Endothelial cell of umbilical vein (primary cell): ENCODE measurements around the gene ADGRB2. TPM values are rescaled to one million over a fixed set of nuclear protein-coding genes. Genes with fewer than 3 reads are reported as not detected.

Source experiments
- BruUV-seq: library from RNA; stranded (reverse); fragments of 400-500 nt; replicated peaks from 2 replicates; lab custom pipeline; 2021; lab: Mats Ljungman, UMichigan
- CTCF ChIA-PET: fragments of 300-600, 350-600 bp; sonication (Branson Sonifier 250); formaldehyde crosslinking; loops from one replicate; lab custom pipeline; 2021; ENCODE audit warnings: antibody characterized with exemption, inconsistent platforms; lab: Charles Lee
- POLR2A ChIA-PET: fragments of 300-600, 350-600 bp; sonication (Branson Sonifier 250); formaldehyde crosslinking; loops from one replicate; lab custom pipeline; 2021; ENCODE audit warnings: antibody characterized with exemption, inconsistent platforms; lab: Charles Lee
- DNase-seq: peaks from one replicate; pipeline ENCODE4 v3.0.0-alpha.2; 2011; ENCODE audit warnings: low read depth, low spot score
- FAIRE-seq: peaks from 2 replicates; lab custom pipeline; 2011; peaks lifted over from hg19 to GRCh38; lab: Jason Lieb, UNC
- H2AFZ ChIP-seq: 2 replicates; pipeline ENCODE4 v1.6.0; 2012; ENCODE audit warnings: low read depth, low read length, control low read depth, inconsistent platforms
- H3K27ac ChIP-seq: 2 replicates; pipeline ENCODE4 v1.5.1; 2011; ENCODE audit warnings: low read depth, mild to moderate bottlenecking, control low read depth, low read length, moderate library complexity; ENCODE audit not compliant: insufficient read depth
- H3K27me3 ChIP-seq, 2 experiments: 2 replicates each; pipeline versions ENCODE4 v1.6.0 to v1.6.1; 2011; ENCODE audit warnings: low read length in 2 of 2, mixed read lengths in 1 of 2; ENCODE audit not compliant: control insufficient read depth in 2 of 2, insufficient read depth in 2 of 2
- H3K36me3 ChIP-seq, 2 experiments: 2 replicates in 1 of 2; 3 replicates in 1 of 2; pipeline ENCODE4 v1.5.1; 2011; ENCODE audit warnings: low read length in 2 of 2, mild to moderate bottlenecking in 1 of 2, moderate library complexity in 1 of 2; ENCODE audit not compliant: control insufficient read depth in 2 of 2, insufficient read depth in 2 of 2; ENCODE audit errors: extremely low read depth in 1 of 2
- H3K4me1 ChIP-seq: 3 replicates; pipeline ENCODE4 v1.5.1; 2011; ENCODE audit warnings: mild to moderate bottlenecking, low read length; ENCODE audit not compliant: control insufficient read depth, insufficient read depth; ENCODE audit errors: extremely low read depth
- H3K4me2 ChIP-seq: 2 replicates; pipeline ENCODE4 v1.6.1; 2011; ENCODE audit warnings: low read length, control low read depth, mixed read lengths; ENCODE audit not compliant: insufficient read depth
- H3K4me3 ChIP-seq, 3 experiments: fragments of 200-600 bp in 1 of 3; sonication (generic), shearing (Covaris generic) in 1 of 3; replicated peaks in 1 of 3; 2 replicates each; pipeline ENCODE4 v1.5.1; 2011 to 2016; ENCODE audit warnings: control low read depth in 3 of 3, low read length in 3 of 3, mild to moderate bottlenecking in 2 of 3, inconsistent platforms in 1 of 3, low read depth in 1 of 3, moderate library complexity in 1 of 3; ENCODE audit not compliant: insufficient read depth in 1 of 3
- H3K79me2 ChIP-seq: 2 replicates; pipeline ENCODE4 v1.6.0; 2012; ENCODE audit warnings: low read length, inconsistent platforms; ENCODE audit not compliant: control insufficient read depth, insufficient read depth
- H3K9ac ChIP-seq: replicated peaks from 2 replicates; pipeline ENCODE3; 2011; ENCODE audit warnings: low read length, control low read depth; ENCODE audit not compliant: insufficient read depth; ENCODE audit errors: extremely low read depth
- H3K9me1 ChIP-seq: replicated peaks from 3 replicates; pipeline ENCODE4 v1.6.0; 2011; ENCODE audit warnings: mild to moderate bottlenecking, low read length; ENCODE audit not compliant: control insufficient read depth, insufficient read depth; ENCODE audit errors: extremely low read depth
- H3K9me3 ChIP-seq: replicated peaks from 2 replicates; pipeline ENCODE4 v1.5.1; 2012; ENCODE audit warnings: low read length, inconsistent platforms; ENCODE audit not compliant: control insufficient read depth, insufficient read depth
- H4K20me1 ChIP-seq: replicated peaks from 2 replicates; pipeline ENCODE3; 2011; ENCODE audit warnings: mild to moderate bottlenecking, low read length; ENCODE audit not compliant: control insufficient read depth, insufficient read depth; ENCODE audit errors: extremely low read depth
- CTCF ChIP-seq, 2 donors: IDR thresholded peaks; 1 replicate in 1 of 2; 2 replicates in 1 of 2; pipeline ENCODE4 v1.5.1; 2011; ENCODE audit warnings: low read length in 2 of 2, mild to moderate bottlenecking in 2 of 2, moderate library complexity in 2 of 2, control low read depth in 1 of 2, inconsistent platforms in 1 of 2, low read depth in 1 of 2; ENCODE audit not compliant: insufficient read depth in 1 of 2; ENCODE audit errors: extremely low read depth in 1 of 2
- EZH2 ChIP-seq: IDR thresholded peaks from 2 replicates; pipeline ENCODE4 v1.6.1; 2012; ENCODE audit warnings: borderline replicate concordance, low read depth, mild to moderate bottlenecking, moderate library complexity, low read length, inconsistent platforms; ENCODE audit not compliant: severe bottlenecking
- FOS ChIP-seq: IDR thresholded peaks from 2 replicates; pipeline ENCODE4 v1.6.1; 2011; ENCODE audit warnings: mild to moderate bottlenecking, low read length, moderate library complexity, borderline replicate concordance; ENCODE audit not compliant: insufficient read depth
- GATA2 ChIP-seq: IDR thresholded peaks from 2 replicates; pipeline ENCODE4 v1.7.0; 2011; ENCODE audit warnings: low read depth, mild to moderate bottlenecking, moderate library complexity, mixed read lengths, low read length; ENCODE audit not compliant: insufficient read length, insufficient read depth
- JUN ChIP-seq: IDR thresholded peaks from 2 replicates; pipeline ENCODE4 v1.6.1; 2011; ENCODE audit warnings: borderline replicate concordance, low read depth; ENCODE audit not compliant: insufficient read length, insufficient read depth
- MAX ChIP-seq: IDR thresholded peaks from 2 replicates; pipeline ENCODE4 v1.6.1; 2011; ENCODE audit not compliant: insufficient read depth, insufficient read length
- MYC ChIP-seq: IDR thresholded peaks from one replicate; pipeline ENCODE4 v1.6.1; 2011; ENCODE audit warnings: mild to moderate bottlenecking, low read depth, low read length
- POLR2A ChIP-seq: IDR thresholded peaks from 2 replicates; pipeline ENCODE4 v1.6.1; 2012; ENCODE audit warnings: low read depth, mild to moderate bottlenecking, control low read depth, low read length
- POLR2AphosphoS5 ChIP-seq: IDR thresholded peaks from 2 replicates; pipeline ENCODE4 v1.6.1; 2012; ENCODE audit warnings: low read depth, mild to moderate bottlenecking, control low read depth, low read length, moderate library complexity; ENCODE audit not compliant: insufficient read depth
- dilution Hi-C: fragments of 300-500 bp; cut with MboI; formaldehyde crosslinking; loops from one replicate; pipeline ENCODE4 v1.15.0; 2019; ENCODE audit warnings: low sequenced_read_pairs; ENCODE audit not compliant: extremely low pct_ligation_motif_present
- intact Hi-C: fragments of 100-400 bp; cut with micrococcal nuclease; formaldehyde crosslinking; loops from one replicate; pipeline ENCODE4 v1.10.0; 2022
- polyA plus RNA-seq, 4 experiments: library from polyadenylated mRNA; depleted of rRNA in 3 of 4; stranded (reverse) in 3 of 4; unstranded in 1 of 4; fragments of >200 nt; gene quantifications; 2 replicates each; pipeline versions ENCODE4 v1.2.1 to v1.2.3, GENCODE V29; 2011 to 2012; ENCODE audit warnings: missing spikeins in 1 of 4
- total RNA-seq: library from RNA; stranded (reverse); gene quantifications from 2 replicates; pipeline ENCODE4 v1.2.3, GENCODE V29; 2021

ADGRB2 gene
- total and polyA plus RNA-seq, 2 donors (not counting 3 experiments of a cell fraction or from before 2014, with no cell fraction given) = 1.3 to 1.5 TPM

GRCh38 chr1:31778763-31779488 lies 14.8 kb upstream of the ADGRB2 start:
- peaks cover 12 to 16% of the 10 kb centered on the region in 2 experiments for H3K27me3 ChIP-seq
- no peaks in the 10 kb centered on the region for H3K4me1 ChIP-seq
- H3K36me3 ChIP-seq = no peaks in the 10 kb centered on the region
- BruUV-seq = no TSS peak
- CTCF ChIA-PET = interaction anchor here (0.9 to 1.5 kb wide), 4 partner anchors 10 to 114 kb away, joined by 3 to 9 read pairs (median 4); no protein-coding TSS in a partner anchor
- H3K27ac ChIP-seq = no peak overlapping the region
- dilution Hi-C loops (no loop called here), intact Hi-C loops (no loop called here)
- FAIRE-seq (no peak), DNase-seq (no peak)
- no peak overlapping the region for H3K9ac ChIP-seq
- no peaks in the 10 kb centered on the region for H3K79me2 ChIP-seq
- TF ChIP-seq CTCF (IDR thresholded peaks at IDR 0.05; ENCODE audit: extremely low read depth in 1 of 2, insufficient read depth in 1 of 2, low read depth in 1 of 2, low read length in 2 of 2) = no peak
- TF ChIP-seq FOS = no peak
- TF ChIP-seq POLR2A = no peak
- TF ChIP-seq EZH2 = no peak
- TF ChIP-seq GATA2 = no peak
- no peak for TF ChIP-seq MAX
- no peak for TF ChIP-seq MYC
- TF ChIP-seq POLR2AphosphoS5 = no peak
- no peak for TF ChIP-seq JUN
- no peak overlapping the region for H3K4me2 ChIP-seq
- no peaks in the 10 kb centered on the region for H4K20me1 ChIP-seq
- POLR2A ChIA-PET = interaction anchor here (0.6 kb wide), 1 partner anchor 245 kb away, joined by 4 read pairs; no protein-coding TSS in a partner anchor
- H3K9me3 ChIP-seq = no peaks in the 10 kb centered on the region
- no peak overlapping the region for H2AFZ ChIP-seq
- no peaks in the 10 kb centered on the region for H3K9me1 ChIP-seq
- H3K4me3 ChIP-seq = no peak overlapping the region
